NCI-H146 (cell line): ENCODE results near the gene WWC2.

Experiments
- DNase-seq: peaks from one replicate; lab custom pipeline; 2025; lab: John Stamatoyannopoulos, UW

Gene WWC2

DNA sequence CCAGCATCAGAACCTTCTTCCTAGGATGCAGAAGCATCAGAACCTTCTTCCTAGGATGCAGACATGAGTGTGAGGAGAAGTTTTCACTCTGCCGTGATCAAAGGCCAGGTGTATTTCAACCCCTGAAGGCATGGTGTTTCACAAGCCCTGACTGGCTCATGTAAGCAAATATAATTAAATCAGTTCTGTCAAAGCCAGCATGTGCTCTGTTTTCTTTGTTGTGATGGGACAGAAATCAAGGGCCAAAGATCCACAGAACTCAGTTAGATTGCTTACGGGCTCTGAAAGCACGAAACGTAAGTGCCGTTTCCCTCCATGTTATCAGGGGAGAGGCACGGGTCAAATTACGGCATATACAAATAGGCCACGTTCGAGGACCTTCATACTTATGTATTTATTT, 255.2 kb downstream of the WWC2 start:
- peak; percentile 71 for DNase-seq

GRCh38 chr4:183355405-183355804, 256.3 kb downstream of the WWC2 start:
- DNase-seq, result no peak

GRCh38 chr4:183356173-183356830, 257.2 kb downstream of the WWC2 start:
- DNase-seq, result peak; percentile 43

- peak; percentile 88 for DNase-seq
These were observed 258.0 kb downstream of the WWC2 start for GRCh38 chr4:183356931-183357675.

DNA sequence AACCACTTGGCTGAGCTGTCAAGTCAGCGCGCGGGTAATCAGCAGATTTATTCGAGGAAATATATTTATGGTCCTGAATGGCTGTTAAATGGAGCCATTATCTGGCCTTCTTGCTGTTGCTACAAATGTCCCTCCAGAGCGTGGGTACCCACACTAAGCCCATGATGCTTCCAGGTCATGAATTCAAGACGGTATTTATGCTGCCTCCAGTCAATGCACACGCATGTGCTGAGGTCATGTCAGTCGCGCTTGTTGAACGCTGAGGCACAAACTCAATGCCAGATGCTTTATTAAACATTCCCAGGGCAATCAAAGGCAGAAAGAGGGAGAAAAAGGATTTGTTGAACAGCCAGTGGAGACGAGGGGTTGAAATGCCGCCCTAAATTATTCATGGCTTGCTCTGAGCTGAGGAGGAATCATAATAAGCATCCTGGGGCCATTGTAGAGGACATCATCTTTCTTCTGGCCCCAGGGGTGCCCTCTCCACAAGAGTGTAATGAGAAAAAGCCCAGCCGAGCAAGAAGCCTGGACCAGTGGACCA, 259.2 kb downstream of the WWC2 start:
- DNase-seq, result no peak

DNA sequence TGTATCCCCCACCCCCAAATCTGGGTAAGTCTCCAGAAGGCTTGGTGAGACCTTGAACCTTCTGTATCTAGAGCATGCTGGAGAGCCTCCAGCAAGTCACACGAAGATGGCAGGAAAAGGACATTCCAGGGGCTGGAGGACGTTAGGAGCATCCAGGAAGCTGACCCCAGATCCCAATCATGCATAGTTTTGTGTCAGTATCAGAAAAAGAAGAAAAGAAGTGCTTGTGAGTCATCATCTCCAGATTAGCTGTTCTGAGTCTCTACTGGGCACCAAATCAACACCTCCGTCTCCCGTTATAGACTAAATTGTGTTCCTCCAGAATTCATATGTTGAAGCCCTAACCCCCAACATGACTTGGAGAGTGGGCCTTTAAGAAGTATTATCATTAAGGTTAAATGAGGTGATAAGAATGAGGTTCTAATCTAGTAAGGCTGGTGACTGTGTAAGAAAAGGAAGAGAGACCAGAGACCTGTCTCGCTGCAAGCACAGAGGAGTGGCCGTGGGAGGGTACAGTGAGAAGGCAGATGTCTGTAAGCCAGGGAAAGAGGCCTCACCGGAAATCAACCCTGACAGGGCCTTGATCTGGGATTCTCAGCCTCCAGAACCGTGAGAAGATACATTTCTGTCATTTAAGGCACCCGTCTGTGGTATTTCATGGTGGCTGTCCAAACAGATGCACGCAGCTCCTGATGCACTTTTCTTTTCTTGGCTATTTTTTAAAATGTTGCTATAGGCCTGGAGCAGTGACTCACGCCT, 261.3 kb downstream of the WWC2 start:
- DNase-seq, result no peak

DNA sequence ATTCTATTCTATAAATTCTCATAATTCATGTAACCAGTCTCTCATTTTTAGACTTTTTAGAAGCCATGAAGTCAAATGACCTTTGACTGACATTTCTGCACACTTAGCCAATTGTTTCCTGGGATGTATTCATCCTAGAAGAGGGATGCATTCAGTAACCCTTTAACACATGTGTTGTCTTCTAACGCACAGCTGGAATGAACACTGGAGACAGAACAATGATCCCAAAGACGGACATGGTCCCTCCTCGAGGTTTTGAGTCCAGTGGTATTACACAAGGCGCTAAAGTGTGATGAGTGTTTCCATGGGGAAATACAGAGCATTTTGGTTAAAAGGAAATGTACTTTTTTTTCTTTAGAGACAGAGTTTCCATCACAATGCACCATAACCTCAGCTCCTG, 263.0 kb downstream of the WWC2 start:
- DNase-seq, result no peak

DNA sequence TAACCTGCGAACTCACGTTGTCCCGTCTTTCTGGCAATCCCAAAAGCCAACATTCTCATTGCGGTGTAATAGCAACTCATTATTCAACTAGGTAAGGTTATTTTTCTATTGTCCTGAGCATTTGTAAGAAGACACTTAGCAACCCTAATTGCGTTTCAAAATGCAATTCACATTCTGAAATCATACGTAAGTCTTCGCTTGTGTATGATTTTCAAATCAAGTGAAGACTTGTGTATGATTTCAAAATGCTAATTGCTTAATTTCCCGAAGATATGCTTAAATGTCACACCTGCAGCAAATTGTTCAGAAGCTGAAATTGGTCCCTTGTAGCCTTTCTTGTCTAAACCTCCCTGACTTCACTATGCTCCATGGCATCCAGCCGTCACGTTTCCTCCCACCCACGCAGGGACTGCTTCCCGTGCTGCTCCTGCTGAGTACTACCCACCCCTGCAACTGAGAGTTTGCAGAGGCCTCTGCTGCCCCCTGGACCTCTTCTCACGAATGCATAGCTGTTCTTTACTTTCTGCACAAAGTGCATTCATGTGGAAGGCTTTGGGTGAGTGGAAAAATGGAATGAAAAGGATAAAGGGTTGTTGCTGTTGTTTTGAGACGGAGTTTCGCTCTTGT, 264.0 kb downstream of the WWC2 start:
- DNase-seq, result no peak

GRCh38 chr4:183364025-183364424, 265.0 kb downstream of the WWC2 start:
- no peak for DNase-seq

DNA sequence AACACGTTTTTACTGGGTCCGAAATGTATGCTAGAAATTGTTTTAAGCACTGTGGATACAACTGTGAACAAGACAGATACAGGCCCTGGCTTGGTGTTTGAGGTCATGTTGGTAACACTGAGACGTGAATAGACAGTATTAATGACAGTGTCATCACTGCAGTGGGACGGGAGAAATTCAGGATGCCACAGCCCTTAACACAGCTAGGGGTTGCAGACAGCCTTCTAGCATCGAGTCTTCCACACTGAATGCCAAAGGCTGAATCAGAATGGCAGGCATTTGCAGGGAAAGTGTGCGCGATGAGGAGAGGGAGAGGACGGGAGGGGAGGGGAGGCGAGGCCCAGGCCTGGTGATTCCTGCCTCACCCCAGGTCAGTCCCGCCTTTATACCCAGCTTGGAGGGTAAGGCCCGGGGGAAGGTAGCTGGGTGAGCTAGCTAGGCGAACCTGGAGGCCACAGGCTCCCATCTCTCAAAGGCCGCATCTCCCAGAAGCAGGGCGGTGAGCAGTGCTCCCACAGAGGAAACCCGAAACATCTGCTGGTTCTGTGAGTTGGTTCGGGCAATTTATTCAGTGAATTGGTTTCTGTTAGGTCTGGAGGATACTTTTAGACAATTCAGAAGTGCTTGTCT, 267.3 kb downstream of the WWC2 start:
- DNase-seq, result no peak

GRCh38 chr4:183369073-183369472, 270.0 kb downstream of the WWC2 start:
- no peak for DNase-seq
